A673 (cell line): ENCODE results near the gene TNFRSF11A. TPM values are rescaled to one million over a fixed set of nuclear protein-coding genes. Genes with fewer than 3 reads are reported as not detected.

Experiments used
- BruUV-seq: library from RNA; stranded (reverse); fragments of 400-500 nt; replicated peaks from 2 replicates; lab custom pipeline; 2021; lab: Mats Ljungman, UMichigan
- CTCF ChIA-PET: fragments of 300-600 bp; sonication (Branson Sonifier 250); formaldehyde crosslinking; loops from one replicate; lab custom pipeline; 2022; ENCODE audit warnings: antibody characterized with exemption; lab: Charles Lee
- POLR2A ChIA-PET: fragments of 300-600 bp; sonication (Branson Sonifier 250); formaldehyde crosslinking; loops from one replicate; lab custom pipeline; 2022; ENCODE audit warnings: antibody characterized with exemption; ENCODE audit not compliant: low non-redundant PET; lab: Charles Lee
- DNase-seq: peaks from one replicate; pipeline ENCODE4 v3.0.0-alpha.2; 2015; ENCODE audit warnings: low spot score
- H3K27ac ChIP-seq: fragments of 200-600 bp; sonication (generic); 2 replicates; pipeline ENCODE4 v1.5.1; 2016; ENCODE audit warnings: mixed run types, low read depth, mild to moderate bottlenecking, mixed read lengths, antibody characterized with exemption, low read length; ENCODE audit not compliant: poor library complexity, severe bottlenecking
- H3K27me3 ChIP-seq: fragments of 200-600 bp; sonication (generic); replicated peaks from 2 replicates; pipeline ENCODE4 v1.6.1; 2017; ENCODE audit warnings: mixed run types, low read depth, mild to moderate bottlenecking, mixed read lengths, antibody characterized with exemption, low read length; ENCODE audit not compliant: insufficient read depth, poor library complexity
- H3K36me3 ChIP-seq: fragments of 200-600 bp; sonication (generic); 2 replicates; pipeline ENCODE4 v1.6.1; 2016; ENCODE audit warnings: mixed run types, mild to moderate bottlenecking, mixed read lengths, antibody characterized with exemption, low read length; ENCODE audit not compliant: insufficient read depth, poor library complexity, severe bottlenecking
- H3K4me1 ChIP-seq: fragments of 200-600 bp; sonication (generic); 2 replicates; pipeline ENCODE4 v1.6.1; 2017; ENCODE audit warnings: mixed run types, mild to moderate bottlenecking, mixed read lengths, antibody characterized with exemption, low read length; ENCODE audit not compliant: insufficient read depth, poor library complexity, severe bottlenecking
- H3K4me3 ChIP-seq: fragments of 200-600 bp; sonication (generic); 2 replicates; pipeline ENCODE4 v1.5.1; 2016; ENCODE audit warnings: low read depth, mixed run types, mild to moderate bottlenecking, mixed read lengths, low read length; ENCODE audit not compliant: poor library complexity, severe bottlenecking
- H3K9me3 ChIP-seq: fragments of 200-600 bp; sonication (generic); 2 replicates; pipeline ENCODE4 v1.6.1; 2016; ENCODE audit warnings: mixed run types, low read depth, mild to moderate bottlenecking, mixed read lengths, antibody characterized with exemption, low read length; ENCODE audit not compliant: poor library complexity, severe bottlenecking
- EZH2 ChIP-seq: fragments of 200-600 bp; sonication (generic); IDR thresholded peaks from 2 replicates; pipeline ENCODE4 v1.6.1; 2017; ENCODE audit warnings: borderline replicate concordance, low read depth, mild to moderate bottlenecking, mixed read lengths, antibody characterized with exemption, low read length; ENCODE audit not compliant: poor library complexity, severe bottlenecking
- intact Hi-C: fragments of 100-400 bp; cut with micrococcal nuclease; formaldehyde crosslinking; loops from one replicate; pipeline ENCODE4 v1.10.0; 2022; ENCODE audit not compliant: unreplicated experiment
- total RNA-seq: library from RNA; stranded (reverse); gene quantifications from 2 replicates; pipeline ENCODE4 v1.2.3, GENCODE V29; 2021
- TF ChIP-seq, protein P1 (sequence below): fragments of 300-800, 200-600 bp; sonication (generic); conservative IDR thresholded peaks from 2 replicates; pipeline ENCODE4 v1.5.1; 2017; ENCODE audit warnings: low read depth, mild to moderate bottlenecking, antibody characterized with exemption, low read length, moderate library complexity, mixed read lengths

The TNFRSF11A gene
- total RNA-seq, 1 experiment from 2014 or later: 0.37 TPM

DNA sequence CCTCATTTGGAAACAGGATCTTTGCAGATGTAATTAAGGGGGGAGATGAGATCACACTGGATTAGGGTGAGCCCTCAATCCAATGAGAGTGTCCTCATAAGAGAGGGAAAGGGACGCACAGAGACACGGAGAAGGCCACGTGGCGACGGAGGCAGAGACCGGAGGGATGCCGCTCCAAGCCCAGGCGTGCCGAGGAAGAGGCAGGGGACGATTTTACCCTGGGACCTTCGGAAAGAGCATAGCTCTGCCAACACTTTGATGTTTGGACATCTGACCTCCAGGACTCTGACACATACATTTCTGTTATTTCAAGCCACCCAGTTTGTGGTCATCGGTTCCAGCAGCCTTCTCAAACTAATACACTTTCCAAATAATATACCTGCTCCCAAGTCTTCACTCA is 113.3 kb downstream of the TNFRSF11A start:
- Histone ChIP-seq H3K27me3 (no peaks in the 10 kb centered on the region), H3K4me1 (peaks cover 34% of the 10 kb centered on the region), H3K9me3 (no peaks in the 10 kb centered on the region), H3K4me3 (no peak overlapping the region), H3K36me3 (no peaks in the 10 kb centered on the region), H3K27ac (no peak overlapping the region)
- intact Hi-C loops: loop anchor here (10.0 kb wide), 1 partner anchor 546 kb away; no protein-coding TSS in a partner anchor
- POLR2A ChIA-PET: no interaction called here
- DNase-seq: no peak
- TF ChIP-seq, protein P1, sequence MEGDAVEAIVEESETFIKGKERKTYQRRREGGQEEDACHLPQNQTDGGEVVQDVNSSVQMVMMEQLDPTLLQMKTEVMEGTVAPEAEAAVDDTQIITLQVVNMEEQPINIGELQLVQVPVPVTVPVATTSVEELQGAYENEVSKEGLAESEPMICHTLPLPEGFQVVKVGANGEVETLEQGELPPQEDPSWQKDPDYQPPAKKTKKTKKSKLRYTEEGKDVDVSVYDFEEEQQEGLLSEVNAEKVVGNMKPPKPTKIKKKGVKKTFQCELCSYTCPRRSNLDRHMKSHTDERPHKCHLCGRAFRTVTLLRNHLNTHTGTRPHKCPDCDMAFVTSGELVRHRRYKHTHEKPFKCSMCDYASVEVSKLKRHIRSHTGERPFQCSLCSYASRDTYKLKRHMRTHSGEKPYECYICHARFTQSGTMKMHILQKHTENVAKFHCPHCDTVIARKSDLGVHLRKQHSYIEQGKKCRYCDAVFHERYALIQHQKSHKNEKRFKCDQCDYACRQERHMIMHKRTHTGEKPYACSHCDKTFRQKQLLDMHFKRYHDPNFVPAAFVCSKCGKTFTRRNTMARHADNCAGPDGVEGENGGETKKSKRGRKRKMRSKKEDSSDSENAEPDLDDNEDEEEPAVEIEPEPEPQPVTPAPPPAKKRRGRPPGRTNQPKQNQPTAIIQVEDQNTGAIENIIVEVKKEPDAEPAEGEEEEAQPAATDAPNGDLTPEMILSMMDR: no peak
- TF ChIP-seq EZH2: no peak
- no TSS peak for BruUV-seq
- CTCF ChIA-PET: no interaction called here

DNA sequence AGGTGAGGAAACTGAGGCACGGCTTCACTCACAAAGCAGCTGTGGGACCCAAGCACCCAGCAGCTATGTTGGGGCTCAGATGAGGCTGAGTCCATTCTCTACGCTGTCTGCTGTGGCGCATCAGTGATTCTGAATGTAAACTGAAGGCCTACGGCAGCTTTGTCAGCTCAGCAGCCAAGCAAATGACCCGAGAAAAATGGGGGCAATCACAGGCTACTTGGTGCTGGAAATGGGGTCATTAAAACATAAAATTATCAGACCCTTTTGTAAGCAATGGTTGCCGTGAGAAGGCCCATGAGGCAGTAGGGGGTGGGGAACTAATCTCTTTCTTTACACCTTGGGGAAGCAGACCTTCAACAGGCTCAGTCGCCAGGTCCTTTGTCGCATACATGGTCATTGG is 113.8 kb downstream of the TNFRSF11A start:
- Histone ChIP-seq H3K27ac (no peak overlapping the region), H3K4me1 (peaks cover 34% of the 10 kb centered on the region), H3K4me3 (no peak overlapping the region), H3K36me3 (no peaks in the 10 kb centered on the region), H3K27me3 (no peaks in the 10 kb centered on the region), H3K9me3 (no peaks in the 10 kb centered on the region)
- ChIA-PET POLR2A (no interaction called here), CTCF (no interaction called here)
- no peak for DNase-seq
- no TSS peak for BruUV-seq
- TF ChIP-seq, protein P1: no peak
- no peak for TF ChIP-seq EZH2
- intact Hi-C loops: loop anchor here (10.0 kb wide), 1 partner anchor 546 kb away; no protein-coding TSS in a partner anchor

Other genes starting within 250 kb of the TNFRSF11A start
- gene PIGN, start 138.3 kb upstream of the TNFRSF11A start, total RNA-seq: 21.3 and 23.8 TPM in 2 replicates
- gene RELCH, start 138.1 kb upstream of the TNFRSF11A start, total RNA-seq: 29.2 and 31.6 TPM in 2 replicates
- 11.5 and 12.3 TPM in 2 replicates for gene ZCCHC2, start 197.7 kb downstream of the TNFRSF11A start, total RNA-seq